ENCODE results near the gene ROBO3. TPM values are rescaled to one million over a fixed set of nuclear protein-coding genes. Genes with fewer than 3 reads are reported as not detected.

ROBO3 gene
- total RNA-seq, 1 experiment from 2014 or later = 30.7 TPM

- H3K9ac ChIP-seq (ENCODE audit: low read length) = no peak overlapping the region
- intact Hi-C loops (cut with micrococcal nuclease) = no loop called here
- H3K79me2 ChIP-seq (ENCODE audit: insufficient read depth, low read length) = no peaks in the 10 kb centered on the region
- H3K9me3 ChIP-seq (ENCODE audit: control insufficient read depth in 1 of 2, insufficient read depth in 1 of 2, low read depth in 1 of 2, low read length in 2 of 2) = no peaks in the 10 kb centered on the region
- 0 out of 2 replicates have a peak, but pooled peaks cover 3% of the 10 kb centered on the region for H3K27me3 ChIP-seq (ENCODE audit: insufficient read depth, low read length)
- H3K27ac ChIP-seq (ENCODE audit: low read depth, low read length) = no peak overlapping the region
- TF ChIP-seq ATF3 (IDR thresholded peaks at IDR 0.05) (no peak), POLR2A (IDR thresholded peaks at IDR 0.05; ENCODE audit: borderline replicate concordance, extremely low read depth, insufficient read depth, insufficient read length) (no peak), CBX3 (IDR thresholded peaks at IDR 0.05; ENCODE audit: low read depth) (no peak), POLR2AphosphoS5 (IDR thresholded peaks at IDR 0.05; ENCODE audit: low read depth, low read length) (no peak), TCF7L2 (IDR thresholded peaks at IDR 0.05; ENCODE audit: borderline replicate concordance, extremely low read depth, insufficient read depth, insufficient read length) (no peak), MAX (IDR thresholded peaks at IDR 0.05) (no peak), JUND (IDR thresholded peaks at IDR 0.05) (no peak), FOSL1 (IDR thresholded peaks at IDR 0.05; ENCODE audit: low read depth) (no peak), CEBPB (IDR thresholded peaks at IDR 0.05; ENCODE audit: low read depth) (no peak), REST (IDR thresholded peaks at IDR 0.05; ENCODE audit: low read depth) (no peak), RAD21 (IDR thresholded peaks at IDR 0.05; ENCODE audit: low read depth) (no peak), ZFX (IDR thresholded peaks at IDR 0.05) (no peak), SRF (IDR thresholded peaks at IDR 0.05; ENCODE audit: low read depth) (no peak), SIN3A (IDR thresholded peaks at IDR 0.05; ENCODE audit: low read depth) (no peak), EZH2phosphoT487 (IDR thresholded peaks at IDR 0.05; ENCODE audit: borderline replicate concordance) (no peak), EGR1 (IDR thresholded peaks at IDR 0.05; ENCODE audit: low read depth) (no peak), SP1 (IDR thresholded peaks at IDR 0.05; ENCODE audit: low read depth) (no peak), ZBTB33 (IDR thresholded peaks at IDR 0.05; ENCODE audit: extremely low read depth, insufficient replicate concordance, low read length) (no peak)
- H3K4me3 ChIP-seq (replicated peaks in 1 of 2; ENCODE audit: low read depth in 1 of 2, low read length in 2 of 2) = no peak overlapping the region
- H3K36me3 ChIP-seq (ENCODE audit: control insufficient read depth in 1 of 2, insufficient read depth in 2 of 2, low read length in 2 of 2) = no peaks in the 10 kb centered on the region
- no peaks in the 10 kb centered on the region for H3K4me1 ChIP-seq (ENCODE audit: control insufficient read depth in 1 of 2, insufficient read depth in 2 of 2, low read length in 2 of 2)
- no peaks in the 10 kb centered on the region for H4K20me1 ChIP-seq (ENCODE audit: insufficient read depth)
- POLR2A ChIA-PET = no interaction called here
- no peak for ATAC-seq
- H3K9me2 ChIP-seq (ENCODE audit: insufficient read depth) = no peaks in the 10 kb centered on the region
- no peak for DNase-seq (ENCODE audit: low read depth, low spot score)
- no peak overlapping the region for H3K4me2 ChIP-seq (ENCODE audit: low read length)
- no TSS peak for BruUV-seq (replicated peaks)
- RAD21 ChIA-PET (ENCODE audit: low non-redundant PET in 1 of 2, low total read pairs in 2 of 2, uncharacterized antibody in 2 of 2, unreplicated experiment in 2 of 2) = no interaction called here
- CTCF ChIA-PET = interaction anchor here (1.9 kb wide), 1 partner anchor 11 kb away, joined by 8 read pairs; no protein-coding TSS in a partner anchor
- H2AFZ ChIP-seq (ENCODE audit: low read depth, low read length, poor library complexity, severe bottlenecking) = no peak overlapping the region
Measured at GRCh38 chr11:124886978-124887666, 21.9 kb downstream of the ROBO3 start.
